ENCODE measurements around the gene RGS7. TPM values are rescaled to one million over a fixed set of nuclear protein-coding genes. Genes with fewer than 3 reads are reported as not detected.

The RGS7 gene
- total and polyA plus RNA-seq, 2 donors from 2014 or later = 3.6 TPM; not detected in 1

DNA sequence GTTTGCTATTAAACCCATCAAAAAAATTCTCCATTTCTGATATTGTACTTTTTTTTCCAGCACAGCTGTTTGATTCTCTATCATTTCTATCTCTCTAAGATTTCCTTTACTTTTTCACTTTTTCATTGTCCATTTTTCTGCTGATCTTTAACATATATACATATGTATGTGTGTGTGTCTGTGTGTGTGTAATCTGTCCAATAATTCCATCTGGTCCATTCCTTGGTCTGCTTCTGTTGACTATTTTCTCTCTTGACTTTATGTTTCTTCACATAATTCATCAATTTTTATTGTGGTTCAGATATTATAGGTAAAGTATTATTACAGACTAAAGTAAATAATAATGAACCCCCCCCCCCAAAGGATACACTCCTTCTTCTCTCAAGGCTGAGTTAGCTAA is 84.2 kb downstream of the RGS7 start:
- Histone ChIP-seq H3K27me3 (ENCODE audit: control insufficient read depth, insufficient read depth, low read length) (no peaks in the 10 kb centered on the region), H3K4me1 (ENCODE audit: control insufficient read depth in 2 of 3, insufficient read depth in 2 of 3, low read depth in 1 of 3, low read length in 3 of 3) (no peaks in the 10 kb centered on the region), H3K4me3 (ENCODE audit: low read length in 3 of 3) (no peak overlapping the region), H3K36me3 (ENCODE audit: control insufficient read depth in 2 of 3, insufficient read depth in 3 of 3, low read length in 3 of 3) (no peaks in the 10 kb centered on the region), H3K9ac (ENCODE audit: low read length in 3 of 3) (no peak overlapping the region), H3K27ac (ENCODE audit: low read depth in 2 of 2, low read length in 2 of 2) (no peak overlapping the region), H3K9me3 (ENCODE audit: control insufficient read depth in 2 of 3, insufficient read depth in 1 of 3, low read length in 3 of 3) (peaks cover 0 to 5% (median 0%) of the 10 kb centered on the region in 3 donors)
- DNase-seq (no peak), FAIRE-seq (no peak)
- intact Hi-C loops (cut with DNase I) = no loop called here
- TF ChIP-seq CTCF (IDR thresholded peaks at IDR 0.05; ENCODE audit: borderline replicate concordance, extremely low read depth, insufficient read depth) = no peak

DNA sequence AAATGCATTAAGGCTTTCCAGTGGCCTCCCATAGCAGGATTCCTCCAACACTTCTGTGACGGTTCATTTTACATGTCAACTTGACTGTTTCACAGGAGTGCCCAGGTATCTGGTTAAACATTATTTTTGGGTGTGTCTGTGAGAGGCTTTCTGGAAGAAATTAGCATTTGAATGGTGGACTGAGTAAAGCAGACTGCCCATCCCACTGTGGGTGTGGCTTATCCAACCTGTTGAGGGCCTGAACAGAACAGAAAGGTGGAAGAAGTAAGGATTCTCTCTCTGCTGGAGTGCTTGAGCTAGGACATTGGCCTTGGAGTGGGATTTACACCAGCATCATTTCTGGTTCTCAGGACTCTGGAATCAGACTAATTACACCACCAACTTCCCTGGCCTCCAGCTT is 85.6 kb downstream of the RGS7 start:
- no peaks in the 10 kb centered on the region for H3K36me3 ChIP-seq (ENCODE audit: control insufficient read depth in 2 of 3, insufficient read depth in 3 of 3, low read length in 3 of 3)
- intact Hi-C loops (cut with DNase I) = no loop called here
- no peak overlapping the region for H3K27ac ChIP-seq (ENCODE audit: low read depth in 2 of 2, low read length in 2 of 2)
- H3K4me3 ChIP-seq (ENCODE audit: low read length in 3 of 3) = no peak overlapping the region
- no peak for DNase-seq
- H3K9me3 ChIP-seq (ENCODE audit: control insufficient read depth in 2 of 3, insufficient read depth in 1 of 3, low read length in 3 of 3) = peaks cover 0 to 5% (median 0%) of the 10 kb centered on the region in 3 donors
- H3K4me1 ChIP-seq (ENCODE audit: control insufficient read depth in 2 of 3, insufficient read depth in 2 of 3, low read depth in 1 of 3, low read length in 3 of 3) = no peaks in the 10 kb centered on the region
- TF ChIP-seq CTCF (IDR thresholded peaks at IDR 0.05; ENCODE audit: borderline replicate concordance, extremely low read depth, insufficient read depth) = no peak
- FAIRE-seq = no peak
- no peaks in the 10 kb centered on the region for H3K27me3 ChIP-seq (ENCODE audit: control insufficient read depth, insufficient read depth, low read length)
- H3K9ac ChIP-seq (ENCODE audit: low read length in 3 of 3) = no peak overlapping the region

GRCh38 chr1:241270016-241270415 is 87.0 kb downstream of the RGS7 start:
- Histone ChIP-seq H3K4me1 (ENCODE audit: control insufficient read depth in 2 of 3, insufficient read depth in 2 of 3, low read depth in 1 of 3, low read length in 3 of 3) (no peaks in the 10 kb centered on the region), H3K4me3 (ENCODE audit: low read length in 3 of 3) (no peak overlapping the region), H3K36me3 (ENCODE audit: control insufficient read depth in 2 of 3, insufficient read depth in 3 of 3, low read length in 3 of 3) (no peaks in the 10 kb centered on the region), H3K9ac (ENCODE audit: low read length in 3 of 3) (no peak overlapping the region), H3K27ac (ENCODE audit: low read depth in 2 of 2, low read length in 2 of 2) (no peak overlapping the region), H3K9me3 (ENCODE audit: control insufficient read depth in 2 of 3, insufficient read depth in 1 of 3, low read length in 3 of 3) (peaks cover 0 to 5% (median 0%) of the 10 kb centered on the region in 3 donors), H3K27me3 (ENCODE audit: control insufficient read depth, insufficient read depth, low read length) (no peaks in the 10 kb centered on the region)
- FAIRE-seq (no peak), DNase-seq (no peak)
- intact Hi-C loops (cut with DNase I) = no loop called here
- no peak for TF ChIP-seq CTCF (IDR thresholded peaks at IDR 0.05; ENCODE audit: borderline replicate concordance, extremely low read depth, insufficient read depth)

DNA sequence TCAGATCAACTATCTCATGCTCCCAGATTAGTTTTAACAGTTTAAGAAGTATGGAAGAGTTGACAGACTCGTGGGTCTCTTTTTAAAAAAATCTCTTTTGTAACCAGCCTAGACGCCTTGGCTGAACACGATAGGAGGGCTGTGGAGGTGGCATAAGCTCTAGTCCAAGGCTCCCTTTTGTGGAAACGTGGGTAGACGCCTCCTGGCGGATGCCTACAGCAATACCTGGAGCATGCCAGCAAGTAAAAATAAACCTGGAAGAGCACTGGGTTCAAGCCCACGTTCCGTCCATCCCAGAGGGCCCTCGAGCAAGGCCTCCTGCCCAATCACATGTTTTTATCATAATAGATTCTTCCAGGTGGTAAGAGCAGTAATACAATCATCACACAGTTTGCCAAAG is 87.9 kb downstream of the RGS7 start:
- Histone ChIP-seq H3K36me3 (ENCODE audit: control insufficient read depth in 2 of 3, insufficient read depth in 3 of 3, low read length in 3 of 3) (no peaks in the 10 kb centered on the region), H3K9ac (ENCODE audit: low read length in 3 of 3) (no peak overlapping the region), H3K9me3 (ENCODE audit: control insufficient read depth in 2 of 3, insufficient read depth in 1 of 3, low read length in 3 of 3) (peaks cover 0 to 5% (median 0%) of the 10 kb centered on the region in 3 donors), H3K4me3 (ENCODE audit: low read length in 3 of 3) (no peak overlapping the region), H3K4me1 (ENCODE audit: control insufficient read depth in 2 of 3, insufficient read depth in 2 of 3, low read depth in 1 of 3, low read length in 3 of 3) (no peaks in the 10 kb centered on the region), H3K27me3 (ENCODE audit: control insufficient read depth, insufficient read depth, low read length) (no peaks in the 10 kb centered on the region), H3K27ac (ENCODE audit: low read depth in 2 of 2, low read length in 2 of 2) (no peak overlapping the region)
- DNase-seq (no peak), FAIRE-seq (no peak)
- intact Hi-C loops (cut with DNase I) = no loop called here
- no peak for TF ChIP-seq CTCF (IDR thresholded peaks at IDR 0.05; ENCODE audit: borderline replicate concordance, extremely low read depth, insufficient read depth)
